Activated CD4-positive, alpha-beta memory T cell treated with anti-CD3 and anti-CD28 coated beads, Interleukin-2, amount 10 ng/mL, durations not matched to agents 7 days and 5 days (primary cell): ENCODE results near the gene RAD51C. TPM values are rescaled to one million over a fixed set of nuclear protein-coding genes. Genes with fewer than 3 reads are reported as not detected.
"Not testable (repeated sequence)": the region's sequence is repeated elsewhere in the genome, so short reads cannot be mapped to it uniquely, and the experiment has no call there.

Experiments used
- CTCF ChIA-PET: fragments of 350-600 bp; sonication (Branson Sonifier 250); formaldehyde crosslinking; loops from one replicate; lab custom pipeline; 2021; ENCODE audit warnings: antibody characterized with exemption, inconsistent platforms; lab: Charles Lee
- POLR2A ChIA-PET: fragments of 350-600 bp; sonication (Branson Sonifier 250); formaldehyde crosslinking; loops from one replicate; lab custom pipeline; 2021; ENCODE audit warnings: antibody characterized with exemption; lab: Charles Lee
- DNase-seq: peaks from one replicate; pipeline ENCODE4 v3.0.0-alpha.2; 2020
- H3K27ac Mint-ChIP-seq: one replicate; pipeline ENCODE4 v1.8.0; 2021; ENCODE audit warnings: mild to moderate bottlenecking, mixed read lengths
- H3K27me3 Mint-ChIP-seq: one replicate; pipeline ENCODE4 v1.8.0; 2021; ENCODE audit warnings: mixed read lengths
- H3K36me3 Mint-ChIP-seq: one replicate; pipeline ENCODE4 v1.8.0; 2021; ENCODE audit warnings: low read depth, mixed read lengths
- H3K4me1 Mint-ChIP-seq: one replicate; pipeline ENCODE4 v1.8.0; 2021; ENCODE audit warnings: mixed read lengths
- H3K4me3 Mint-ChIP-seq: one replicate; pipeline ENCODE4 v1.8.0; 2021; ENCODE audit warnings: mild to moderate bottlenecking, mixed read lengths
- H3K9me3 Mint-ChIP-seq: one replicate; pipeline ENCODE4 v1.8.0; 2021; ENCODE audit warnings: mixed read lengths
- total RNA-seq, 2 experiments: library from RNA; stranded (reverse); gene quantifications; one replicate each; pipeline ENCODE4 v1.2.3, GENCODE V29; 2021

The RAD51C gene
- 10 to 100 TPM; 55.2 to 59.6 TPM for total RNA-seq

GRCh38 chr17:58692239-58693055, at the start of gene RAD51C:
TSS of gene RAD51C (plus strand) at chr17:58692602. CDS start at chr17:58692644, 42 bp downstream.
- DNase-seq, result peak; percentile 92
- CTCF ChIA-PET, result interaction anchor here (0.9 to 3.9 kb wide), 9 partner anchors 10 to 493 kb away, joined by 3 to 15 read pairs (median 4); no protein-coding TSS in a partner anchor
- Mint-ChIP-seq H3K4me3 (peak within 1 kb of the TSS; percentile 90), H3K9me3 (no peaks in the 10 kb centered on the region), H3K27ac (peak within 1 kb of the TSS; percentile 88), H3K4me1 (peaks cover 40% of the 10 kb centered on the region), H3K27me3 (no peaks in the 10 kb centered on the region), H3K36me3 (peaks cover 35% of the 10 kb centered on the region)
- POLR2A ChIA-PET, result interaction anchor here (0.6 to 10.8 kb wide), 27 partner anchors 9 to 685 kb away, joined by 3 to 251 read pairs (median 5); partner anchors contain the start of genes PRR11, SKA2, SUPT4H1 and TRIM37

DNA sequence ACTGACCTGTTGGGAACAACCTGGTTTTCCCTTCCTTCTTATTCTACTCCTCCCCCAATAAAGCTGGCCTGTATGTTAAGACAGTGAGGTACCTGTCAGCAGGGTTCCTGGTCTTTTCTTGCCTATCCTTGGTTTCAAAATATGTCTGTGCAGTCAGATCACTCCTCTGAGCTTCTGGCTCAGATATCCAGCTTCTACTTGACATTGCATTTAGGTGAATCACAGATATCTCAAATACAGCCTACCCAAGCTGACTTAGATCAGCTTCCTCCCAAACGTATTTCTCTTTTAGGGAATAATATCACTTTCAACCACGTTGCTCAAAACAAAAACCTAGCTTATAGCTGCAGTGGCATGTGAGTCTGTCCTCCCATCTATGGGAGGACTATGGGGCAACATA, 49.3 kb upstream of the RAD51C start:
- H3K4me3 Mint-ChIP-seq, result no peak overlapping the region
- H3K27me3 Mint-ChIP-seq, result no peaks in the 10 kb centered on the region
- POLR2A ChIA-PET, result interaction anchor here (1.6 to 34.9 kb wide), 2 partner anchors 9 to 16 kb away, joined by 12 to 759 read pairs; no protein-coding TSS in a partner anchor
- CTCF ChIA-PET, result interaction anchor here (1.0 to 1.6 kb wide), 2 partner anchors 11 to 68 kb away, joined by 3 to 4 read pairs; no protein-coding TSS in a partner anchor
- peaks cover 19% of the 10 kb centered on the region for H3K4me1 Mint-ChIP-seq
- DNase-seq, result no peak
- no peaks in the 10 kb centered on the region for H3K9me3 Mint-ChIP-seq
- no peak overlapping the region for H3K27ac Mint-ChIP-seq
- no peaks in the 10 kb centered on the region for H3K36me3 Mint-ChIP-seq

GRCh38 chr17:58648236-58648635, 44.2 kb upstream of the RAD51C start:
- POLR2A ChIA-PET, result interaction anchor here (1.1 to 34.9 kb wide), 3 partner anchors 10 to 14 kb away, joined by 3 to 759 read pairs (median 6); no protein-coding TSS in a partner anchor
- DNase-seq, result no peak
- no peaks in the 10 kb centered on the region for H3K9me3 Mint-ChIP-seq
- CTCF ChIA-PET, result interaction anchor here (0.7 kb wide), 1 partner anchor 304 kb away, joined by 4 read pairs; no protein-coding TSS in a partner anchor
- no peaks in the 10 kb centered on the region for H3K27me3 Mint-ChIP-seq
- H3K36me3 Mint-ChIP-seq, result no peaks in the 10 kb centered on the region
- peaks cover 8% of the 10 kb centered on the region for H3K4me1 Mint-ChIP-seq
- H3K27ac Mint-ChIP-seq, result no peak overlapping the region
- no peak overlapping the region for H3K4me3 Mint-ChIP-seq

- H3K4me1 Mint-ChIP-seq, result peaks cover 26% of the 10 kb centered on the region
- CTCF ChIA-PET, H3K36me3 Mint-ChIP-seq, H3K9me3 Mint-ChIP-seq: not testable (repeated sequence)
- peak; percentile 38 for DNase-seq
- POLR2A ChIA-PET, result interaction anchor here (0.7 to 34.9 kb wide), 20 partner anchors 10 to 449 kb away, joined by 3 to 759 read pairs (median 4); partner anchors contain the start of genes MTMR4, RAD51C, TEX14 and TRIM37
- peak overlapping the region; percentile 70 for H3K4me3 Mint-ChIP-seq
- peaks cover 13% of the 10 kb centered on the region for H3K27me3 Mint-ChIP-seq
- peak overlapping the region; percentile 94 for H3K27ac Mint-ChIP-seq
Measured at GRCh38 chr17:58657962-58658803, 34.2 kb upstream of the RAD51C start.

- peak; percentile 83 for DNase-seq
- Mint-ChIP-seq H3K27me3 (peaks cover 13% of the 10 kb centered on the region), H3K4me1 (peaks cover 26% of the 10 kb centered on the region), H3K27ac (peak overlapping the region; percentile 94), H3K4me3 (peak overlapping the region; percentile 70), H3K9me3 (no peaks in the 10 kb centered on the region), H3K36me3 (peaks cover 5% of the 10 kb centered on the region)
- CTCF ChIA-PET, result no interaction called here
- POLR2A ChIA-PET, result interaction anchor here (0.6 to 34.9 kb wide), 26 partner anchors 11 to 448 kb away, joined by 3 to 759 read pairs (median 4); partner anchors contain the start of genes MTMR4, RAD51C, TEX14 and TRIM37
Measured at GRCh38 chr17:58658804-58659713, 33.3 kb upstream of the RAD51C start.

- Mint-ChIP-seq H3K27me3 (peaks cover 13% of the 10 kb centered on the region), H3K4me1 (peaks cover 26% of the 10 kb centered on the region), H3K27ac (peak overlapping the region; percentile 94), H3K4me3 (peak overlapping the region; percentile 70)
- DNase-seq, H3K36me3 Mint-ChIP-seq, CTCF ChIA-PET, H3K9me3 Mint-ChIP-seq: not testable (repeated sequence)
- POLR2A ChIA-PET, result interaction anchor here (0.6 to 34.9 kb wide), 17 partner anchors 11 to 144 kb away, joined by 3 to 759 read pairs (median 5); partner anchors contain the start of genes MTMR4, RAD51C and TEX14
Measured at GRCh38 chr17:58659714-58660084, 32.7 kb upstream of the RAD51C start.

GRCh38 chr17:58660621-58661020, 31.8 kb upstream of the RAD51C start:
- ChIA-PET POLR2A (interaction anchor here (4.5 to 34.9 kb wide), 2 partner anchors 27 to 30 kb away, joined by 53 to 759 read pairs; partner anchors contain the start of genes RAD51C and TEX14), CTCF (no interaction called here)
- Mint-ChIP-seq H3K4me3 (peak overlapping the region; percentile 45), H3K27ac (no peak overlapping the region), H3K4me1 (peaks cover 26% of the 10 kb centered on the region), H3K9me3 (no peaks in the 10 kb centered on the region), H3K27me3 (peaks cover 13% of the 10 kb centered on the region), H3K36me3 (peaks cover 5% of the 10 kb centered on the region)
- DNase-seq, result no peak

DNA sequence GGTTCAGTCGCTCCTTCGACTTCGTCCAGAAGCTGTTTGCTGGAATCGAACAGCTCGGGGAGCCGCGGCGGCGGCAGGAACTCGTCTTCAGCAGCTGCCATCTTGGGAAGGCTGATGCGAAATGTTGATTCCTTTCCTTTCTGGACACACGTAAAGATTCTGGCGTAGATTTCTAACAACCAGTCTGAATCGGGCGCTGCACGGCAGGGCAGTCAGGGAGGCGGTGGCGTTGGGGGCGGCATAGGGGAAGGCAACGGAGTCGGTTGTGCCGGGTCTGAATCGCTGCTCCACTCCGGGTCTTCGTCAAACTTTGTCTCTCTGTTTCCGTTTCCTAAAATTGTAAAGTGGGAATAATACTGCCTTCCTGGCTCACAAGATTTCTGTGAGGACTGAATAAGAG, 30.9 kb upstream of the RAD51C start:
- Mint-ChIP-seq H3K36me3 (peaks cover 5% of the 10 kb centered on the region), H3K4me1 (peaks cover 28% of the 10 kb centered on the region), H3K27me3 (peaks cover 13% of the 10 kb centered on the region), H3K27ac (no peak overlapping the region), H3K9me3 (no peaks in the 10 kb centered on the region), H3K4me3 (no peak overlapping the region)
- CTCF ChIA-PET, result no interaction called here
- DNase-seq, result no peak
- POLR2A ChIA-PET, result interaction anchor here (4.5 to 34.9 kb wide), 2 partner anchors 28 to 30 kb away, joined by 53 to 759 read pairs; partner anchors contain the start of genes RAD51C and TEX14

GRCh38 chr17:58664302-58664701, 28.1 kb upstream of the RAD51C start:
- Mint-ChIP-seq H3K9me3 (no peaks in the 10 kb centered on the region), H3K27ac (no peak overlapping the region), H3K27me3 (peaks cover 14% of the 10 kb centered on the region), H3K4me3 (no peak overlapping the region), H3K4me1 (peaks cover 8% of the 10 kb centered on the region), H3K36me3 (no peaks in the 10 kb centered on the region)
- no peak for DNase-seq
- ChIA-PET POLR2A (interaction anchor here (34.9 kb wide), 1 partner anchor 30 kb away, joined by 759 read pairs; no protein-coding TSS in a partner anchor), CTCF (no interaction called here)

DNA sequence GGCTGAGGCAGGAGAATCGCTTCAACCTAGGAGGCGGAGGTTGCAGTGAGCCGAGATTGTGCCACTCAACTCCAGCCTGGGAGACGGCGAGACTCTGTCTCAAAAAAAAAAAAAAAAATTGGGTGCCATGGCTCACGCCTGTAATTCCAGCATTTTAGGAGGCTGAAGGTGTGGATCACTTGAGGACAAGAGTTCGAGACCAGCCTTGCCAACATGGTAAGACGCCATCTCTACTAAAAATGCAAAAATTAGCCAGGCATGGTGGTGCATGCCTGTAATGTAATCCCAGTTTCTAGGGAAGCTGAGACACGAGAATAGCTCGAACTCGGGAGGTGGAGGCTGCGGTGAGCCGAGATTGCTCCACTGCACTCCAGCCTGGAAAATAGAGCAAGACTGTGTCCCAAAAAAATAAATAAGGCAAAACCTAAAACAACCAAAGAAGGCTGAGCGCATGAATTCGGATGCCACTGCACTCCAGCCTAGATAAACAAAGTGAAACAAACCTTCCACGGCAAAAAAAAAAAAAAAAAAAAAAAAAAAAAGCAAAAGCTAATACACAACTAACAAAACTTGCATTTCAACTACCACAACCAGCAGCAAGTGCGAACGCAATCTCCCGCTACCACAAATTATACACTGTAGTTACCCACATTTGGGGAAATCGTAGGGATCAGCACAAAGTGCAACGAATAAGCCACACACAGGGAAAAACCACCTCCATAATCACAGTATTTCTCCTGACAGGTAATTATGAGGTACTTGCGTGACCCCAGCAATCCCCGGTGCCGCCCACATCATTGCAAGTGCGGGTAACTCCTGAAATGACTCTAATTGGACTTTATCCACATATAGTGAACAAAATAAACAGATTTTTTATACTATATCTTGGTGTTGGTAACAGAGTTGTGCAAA, 26.2 kb upstream of the RAD51C start:
- POLR2A ChIA-PET, result interaction anchor here (34.9 kb wide), 1 partner anchor 32 kb away, joined by 759 read pairs; no protein-coding TSS in a partner anchor
- DNase-seq, result no peak
- peaks cover 11% of the 10 kb centered on the region for H3K27me3 Mint-ChIP-seq
- no peak overlapping the region for H3K27ac Mint-ChIP-seq
- H3K4me3 Mint-ChIP-seq, result peak overlapping the region; percentile 4
- H3K9me3 Mint-ChIP-seq, result no peaks in the 10 kb centered on the region
- H3K36me3 Mint-ChIP-seq, result no peaks in the 10 kb centered on the region
- peaks cover 5% of the 10 kb centered on the region for H3K4me1 Mint-ChIP-seq
- CTCF ChIA-PET, result interaction anchor here (0.7 kb wide), 1 partner anchor 14 kb away, joined by 3 read pairs; no protein-coding TSS in a partner anchor
